ENCODE results near the gene SLC17A9. TPM values are rescaled to one million over a fixed set of nuclear protein-coding genes. Genes with fewer than 3 reads are reported as not detected.

Gene SLC17A9
- total RNA-seq, 1 donor from 2014 or later = 12.8 TPM

GRCh38 chr20:62935968-62936585 lies 16.4 kb upstream of the SLC17A9 start:
- intact Hi-C loops (cut with micrococcal nuclease) = loop anchor here (5.0 kb wide), 2 partner anchors 34 to 634 kb away; partner anchors contain the start of gene ADRM1

- intact Hi-C loops (cut with micrococcal nuclease) = loop anchor here (1.0 to 5.0 kb wide), 6 partner anchors 8 to 635 kb away; partner anchors contain the start of gene ADRM1
Measured at GRCh38 chr20:62937268-62938104, 15.0 kb upstream of the SLC17A9 start.

- intact Hi-C loops (cut with micrococcal nuclease) = loop anchor here (1.0 to 5.0 kb wide), 5 partner anchors 9 to 636 kb away; partner anchors contain the start of gene ADRM1
Measured at GRCh38 chr20:62938105-62938888, 14.2 kb upstream of the SLC17A9 start, which contains the start of gene GID8. Gene GID8 (plus strand): TSS chr20:62938147. CDS start chr20:62941503, 3,356 bp downstream.

- intact Hi-C loops (cut with micrococcal nuclease) = no loop called here
Measured at GRCh38 chr20:62940875-62941274, 11.6 kb upstream of the SLC17A9 start.

- intact Hi-C loops (cut with micrococcal nuclease) = no loop called here
Measured at GRCh38 chr20:62941792-62942191, 10.7 kb upstream of the SLC17A9 start.

- intact Hi-C loops (cut with micrococcal nuclease) = no loop called here
Measured at GRCh38 chr20:62942456-62942855, 10.1 kb upstream of the SLC17A9 start.

- intact Hi-C loops (cut with micrococcal nuclease) = no loop called here
Measured at GRCh38 chr20:62943396-62943795, 9.1 kb upstream of the SLC17A9 start.

GRCh38 chr20:62944184-62944583 lies 8.3 kb upstream of the SLC17A9 start:
- intact Hi-C loops (cut with micrococcal nuclease) = no loop called here

GRCh38 chr20:62944746-62945145 lies 7.8 kb upstream of the SLC17A9 start:
- intact Hi-C loops (cut with micrococcal nuclease) = no loop called here

- intact Hi-C loops (cut with micrococcal nuclease) = no loop called here
Measured at GRCh38 chr20:62945771-62946339, 6.7 kb upstream of the SLC17A9 start.

GRCh38 chr20:62946918-62947317 lies 5.6 kb upstream of the SLC17A9 start:
- intact Hi-C loops (cut with micrococcal nuclease) = no loop called here

- intact Hi-C loops (cut with micrococcal nuclease) = no loop called here
Measured at GRCh38 chr20:62947532-62948300, 4.8 kb upstream of the SLC17A9 start.

GRCh38 chr20:62949153-62949821 lies 3.2 kb upstream of the SLC17A9 start:
- intact Hi-C loops (cut with micrococcal nuclease) = no loop called here

- intact Hi-C loops (cut with micrococcal nuclease) = no loop called here
Measured at GRCh38 chr20:62949962-62950361, 2.5 kb upstream of the SLC17A9 start.

GRCh38 chr20:62950741-62951140 lies 1.8 kb upstream of the SLC17A9 start:
- intact Hi-C loops (cut with micrococcal nuclease) = no loop called here

GRCh38 chr20:62951143-62951895 lies 1.2 kb upstream of the SLC17A9 start:
- intact Hi-C loops (cut with micrococcal nuclease) = no loop called here

GRCh38 chr20:62951896-62952372 lies 575 bp upstream of the SLC17A9 start:
- intact Hi-C loops (cut with micrococcal nuclease) = no loop called here

- intact Hi-C loops (cut with micrococcal nuclease) = no loop called here
Measured at GRCh38 chr20:62952968-62953838, 694 bp downstream of the SLC17A9 start.

Data from T-helper 2 cell treated with Interferon-gamma antibody and Interleukin-4, amounts not matched to agents 100 ng/mL and 5 ng/mL, for 36 hours (primary cell).